ENCODE results near the gene TOM1L1. TPM values are rescaled to one million over a fixed set of nuclear protein-coding genes. Genes with fewer than 3 reads are reported as not detected.
"Not testable (repeated sequence)": the region's sequence is repeated elsewhere in the genome, so short reads cannot be mapped to it uniquely, and the experiment has no call there.

The TOM1L1 gene, protein sequence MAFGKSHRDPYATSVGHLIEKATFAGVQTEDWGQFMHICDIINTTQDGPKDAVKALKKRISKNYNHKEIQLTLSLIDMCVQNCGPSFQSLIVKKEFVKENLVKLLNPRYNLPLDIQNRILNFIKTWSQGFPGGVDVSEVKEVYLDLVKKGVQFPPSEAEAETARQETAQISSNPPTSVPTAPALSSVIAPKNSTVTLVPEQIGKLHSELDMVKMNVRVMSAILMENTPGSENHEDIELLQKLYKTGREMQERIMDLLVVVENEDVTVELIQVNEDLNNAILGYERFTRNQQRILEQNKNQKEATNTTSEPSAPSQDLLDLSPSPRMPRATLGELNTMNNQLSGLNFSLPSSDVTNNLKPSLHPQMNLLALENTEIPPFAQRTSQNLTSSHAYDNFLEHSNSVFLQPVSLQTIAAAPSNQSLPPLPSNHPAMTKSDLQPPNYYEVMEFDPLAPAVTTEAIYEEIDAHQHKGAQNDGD
- total RNA-seq (2014; rRNA removed; shearing (Covaris generic)), result 32.7 and 40.3 TPM in 2 replicates

DNA sequence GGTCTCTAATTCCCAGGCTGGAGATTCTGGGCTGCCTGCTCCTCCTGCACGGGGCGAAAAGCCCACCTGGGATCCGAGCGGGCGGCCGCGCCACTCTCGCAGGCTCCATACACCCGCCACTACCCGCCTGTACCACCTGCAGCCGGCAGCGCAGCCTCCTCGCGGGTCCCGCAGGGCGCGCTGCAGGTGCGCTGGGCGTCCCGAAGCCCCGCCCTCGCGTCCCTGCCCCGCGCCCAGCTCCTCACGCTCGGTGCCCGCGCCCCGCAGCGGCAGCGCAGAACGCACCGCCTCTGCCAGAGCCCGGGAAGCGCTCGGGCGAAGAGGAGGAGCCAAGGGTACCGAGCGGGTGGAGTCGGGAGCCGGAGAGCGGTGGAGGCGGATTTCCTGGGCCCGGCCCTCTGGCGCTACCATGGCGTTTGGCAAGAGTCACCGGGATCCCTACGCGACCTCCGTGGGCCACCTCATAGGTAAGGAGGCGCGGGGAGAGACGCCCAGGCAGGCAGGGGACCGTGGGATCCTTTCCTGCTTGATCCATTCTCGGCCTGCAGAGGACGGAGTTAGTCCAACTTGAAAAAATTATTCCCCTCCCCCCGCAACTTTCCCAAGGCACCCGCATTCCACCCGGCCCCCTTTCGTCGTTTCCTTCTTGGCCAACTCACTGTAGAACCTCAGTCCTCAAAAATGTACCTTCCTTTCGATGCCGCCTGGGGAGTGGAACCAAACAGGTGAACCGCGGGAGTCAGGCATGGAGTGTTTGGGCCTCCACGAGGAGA, at the start of gene TOM1L1:
TSS of gene TOM1L1 (plus strand) at position 396 of the 773 bp plus-strand sequence. CDS start at position 410, 14 bp downstream.
- DNase-seq (ENCODE audit: low read depth), result peak; percentile 78

DNA sequence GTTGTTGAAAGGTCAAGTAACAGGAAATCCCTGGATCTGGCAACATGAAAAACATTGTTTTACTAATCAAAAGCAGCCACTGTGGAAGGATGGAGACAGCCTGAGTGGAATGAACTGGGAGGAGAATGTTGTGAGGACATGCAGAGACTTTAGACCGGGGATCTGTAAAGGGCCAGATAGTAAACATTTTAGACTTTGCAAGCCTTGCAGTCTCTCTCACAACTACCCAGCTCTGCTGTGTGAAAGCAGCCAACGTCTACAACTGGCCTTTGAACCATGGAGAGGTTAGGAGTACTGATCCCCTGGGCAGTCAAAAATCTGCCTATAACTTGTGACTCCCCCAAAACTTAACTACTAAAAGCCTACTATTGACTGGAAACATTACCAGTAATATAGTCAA, 41.5 kb upstream of the TOM1L1 start:
- DNase-seq (ENCODE audit: low read depth), result no peak

GRCh38 chr17:54860617-54861470, 39.8 kb upstream of the TOM1L1 start:
- no peak for DNase-seq (ENCODE audit: low read depth)

GRCh38 chr17:54861471-54861983, 39.1 kb upstream of the TOM1L1 start:
- DNase-seq (ENCODE audit: low read depth), result no peak

- DNase-seq (ENCODE audit: low read depth), result no peak
These were observed 37.5 kb upstream of the TOM1L1 start for GRCh38 chr17:54863176-54863575.

GRCh38 chr17:54864070-54864469, 36.6 kb upstream of the TOM1L1 start:
- no peak for DNase-seq (ENCODE audit: low read depth)

GRCh38 chr17:54864636-54865356, 35.9 kb upstream of the TOM1L1 start:
- no peak for DNase-seq (ENCODE audit: low read depth)

GRCh38 chr17:54867634-54868033, 33.0 kb upstream of the TOM1L1 start:
- DNase-seq (ENCODE audit: low read depth), result no peak

DNA sequence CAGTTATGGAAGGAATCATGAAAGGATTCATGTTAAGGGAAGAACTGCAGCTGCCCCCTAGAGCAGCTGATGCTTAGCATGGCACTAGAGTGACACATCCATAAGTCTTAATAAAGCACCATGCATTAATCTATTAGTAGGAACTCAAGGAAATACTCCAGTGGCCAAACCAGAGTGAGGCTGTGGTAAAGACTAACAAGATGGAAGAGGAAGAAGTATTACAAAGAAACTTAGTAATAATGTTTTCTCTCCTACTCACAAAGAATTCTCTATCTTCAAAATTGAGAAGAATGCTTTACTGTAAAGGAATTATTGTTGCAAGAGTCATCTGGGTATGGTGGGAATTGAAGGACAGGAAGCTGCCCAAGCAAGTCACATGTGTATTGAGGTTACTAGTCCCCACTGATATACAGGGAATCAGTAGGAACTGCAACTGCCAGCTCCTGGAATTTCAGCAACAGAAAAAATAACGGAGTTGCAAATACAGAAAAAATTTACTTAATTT, 29.9 kb upstream of the TOM1L1 start:
- DNase-seq (ENCODE audit: low read depth), result no peak

- DNase-seq (ENCODE audit: low read depth), result not testable (repeated sequence)
These were observed 24.7 kb upstream of the TOM1L1 start for GRCh38 chr17:54875906-54876305.

DNA sequence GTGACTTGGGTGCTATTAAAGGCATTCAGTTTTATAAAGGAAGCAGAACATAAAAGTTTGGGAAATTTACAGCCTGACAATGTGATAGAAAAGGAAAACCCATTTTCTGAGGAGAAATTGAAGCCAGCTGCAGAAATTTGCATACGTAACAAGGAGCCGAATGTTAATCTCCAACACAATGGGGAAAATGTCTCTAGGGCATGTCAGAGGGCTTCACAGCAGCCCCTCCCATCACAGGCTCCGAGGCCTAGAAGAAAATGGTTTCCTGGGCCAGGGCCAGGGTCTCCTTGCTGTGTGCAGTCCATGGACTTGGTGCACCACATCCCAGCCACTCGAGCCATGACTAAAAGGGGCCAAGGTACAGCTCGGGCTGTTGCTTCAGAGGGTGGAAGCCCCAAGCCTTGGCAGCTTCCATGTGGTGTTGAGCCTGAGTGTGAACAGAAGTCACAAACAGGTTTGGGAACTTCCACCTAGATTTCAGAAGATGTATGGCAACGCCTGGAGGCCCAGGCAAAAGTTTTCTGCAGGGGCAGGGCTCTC, 23.9 kb upstream of the TOM1L1 start:
- no peak for DNase-seq (ENCODE audit: low read depth)

GRCh38 chr17:54881255-54881972, 19.2 kb upstream of the TOM1L1 start:
- no peak for DNase-seq (ENCODE audit: low read depth)

DNA sequence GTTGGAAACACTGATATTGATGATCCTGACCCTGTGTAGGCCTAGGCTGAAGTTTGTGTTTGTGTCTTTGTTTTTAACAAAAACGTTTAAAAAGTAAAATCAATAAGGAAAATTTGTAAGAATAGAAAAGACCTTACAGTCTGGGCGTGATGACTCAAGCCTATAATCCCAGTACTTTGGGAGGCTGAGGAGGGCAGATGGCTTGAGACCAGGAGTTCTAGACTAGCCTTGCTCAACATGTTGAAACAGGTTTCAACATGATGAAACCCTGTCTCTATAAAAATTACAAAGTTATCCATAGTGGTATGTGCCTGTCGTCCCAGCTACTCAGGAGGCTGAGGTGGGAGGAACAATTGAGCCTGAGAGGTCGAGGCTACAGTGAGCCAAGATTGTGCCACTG, 18.3 kb upstream of the TOM1L1 start:
- DNase-seq (ENCODE audit: low read depth), result no peak

DNA sequence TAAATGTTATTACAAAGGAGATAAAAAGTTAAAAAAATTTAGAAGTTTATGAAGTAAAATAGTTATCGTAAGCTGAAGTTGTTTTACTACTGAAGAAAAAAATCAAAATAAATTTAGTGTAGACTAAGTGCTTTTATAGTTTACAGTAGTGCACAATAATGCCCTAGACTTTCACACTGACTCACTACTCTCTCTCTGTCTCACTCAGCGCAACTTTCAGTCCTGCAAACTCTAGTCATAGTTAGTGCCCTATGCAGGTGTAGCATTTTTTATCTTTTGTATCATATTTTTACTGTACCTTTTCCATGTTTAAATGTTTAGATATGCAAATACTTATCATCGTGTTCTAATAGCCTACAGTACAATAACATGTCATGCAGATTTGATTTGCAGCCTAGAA, 17.7 kb upstream of the TOM1L1 start:
- DNase-seq (ENCODE audit: low read depth), result no peak

- DNase-seq (ENCODE audit: low read depth), result no peak
These were observed 16.7 kb upstream of the TOM1L1 start for GRCh38 chr17:54883939-54884338.

- DNase-seq (ENCODE audit: low read depth), result no peak
These were observed 12.9 kb upstream of the TOM1L1 start for GRCh38 chr17:54887787-54888186.

GRCh38 chr17:54888254-54888653, 12.4 kb upstream of the TOM1L1 start:
- no peak for DNase-seq (ENCODE audit: low read depth)

DNA sequence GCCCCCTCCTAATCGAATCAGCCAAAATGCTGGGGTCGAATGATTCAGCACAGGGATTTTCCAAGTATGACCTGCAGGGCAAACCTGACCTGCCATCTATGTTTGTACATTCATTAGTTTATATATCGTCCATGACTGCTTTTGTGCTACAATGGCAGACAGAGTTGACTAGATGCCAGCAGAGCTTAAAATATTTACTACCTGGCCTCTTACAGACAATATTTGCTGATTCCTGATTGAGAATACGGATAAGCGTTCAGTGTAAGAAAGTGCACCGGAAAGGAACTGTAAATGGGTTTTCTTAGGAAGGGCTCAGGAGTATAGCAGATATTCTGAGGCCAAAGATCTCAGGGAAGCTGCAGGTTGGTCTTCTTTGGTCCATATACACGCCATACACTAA, 11.7 kb upstream of the TOM1L1 start:
- DNase-seq (ENCODE audit: low read depth), result no peak

DNA sequence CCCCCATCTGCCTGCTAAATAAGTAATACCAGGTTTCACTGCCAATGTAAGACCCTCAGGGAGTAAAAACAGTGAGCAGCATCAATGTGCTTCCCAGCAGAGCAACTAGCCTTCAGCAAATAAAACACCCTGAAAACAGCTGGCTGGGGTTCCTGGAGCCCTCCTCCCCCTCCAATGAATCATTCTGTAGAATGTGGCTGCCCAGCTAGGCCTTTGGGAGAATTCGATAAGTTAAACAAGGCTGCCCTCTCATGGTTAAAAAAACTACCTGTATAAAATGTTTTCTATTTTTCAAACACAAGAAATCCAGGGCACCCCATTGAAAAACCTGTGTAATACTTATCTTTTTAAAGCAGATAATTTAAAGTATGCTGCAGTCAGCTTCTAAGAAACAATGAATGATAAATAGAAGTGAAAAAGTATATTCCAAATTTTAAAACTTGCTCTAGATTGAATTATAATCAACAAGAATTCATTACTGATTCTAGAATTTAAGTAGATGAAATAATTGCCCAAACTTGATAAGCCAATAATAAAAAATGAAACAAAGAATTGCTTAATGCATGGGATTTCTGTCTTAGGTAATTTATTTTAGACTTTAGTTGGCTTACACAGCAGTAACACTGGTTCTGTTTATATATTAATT, 9.4 kb upstream of the TOM1L1 start:
- DNase-seq (ENCODE audit: low read depth), result peak; percentile 31

All from Daoy (cell line).